Glutamatergic neuron (in vitro differentiated cells): ENCODE results near the gene TFCP2L1. TPM values are rescaled to one million over a fixed set of nuclear protein-coding genes. Genes with fewer than 3 reads are reported as not detected.

Experiments
- DNase-seq: peaks from one replicate; pipeline ENCODE4 v3.0.0; 2022
- H3K27ac Mint-ChIP-seq: one replicate; pipeline ENCODE4 v1.8.0; 2020; ENCODE audit warnings: mild to moderate bottlenecking, mixed read lengths, inconsistent platforms; ENCODE audit not compliant: unreplicated experiment
- H3K27me3 Mint-ChIP-seq: one replicate; pipeline ENCODE4 v1.8.0; 2020; ENCODE audit warnings: mild to moderate bottlenecking, moderate library complexity, mixed read lengths, inconsistent platforms; ENCODE audit not compliant: unreplicated experiment
- H3K36me3 Mint-ChIP-seq: one replicate; pipeline ENCODE4 v1.8.0; 2020; ENCODE audit warnings: mild to moderate bottlenecking, mixed read lengths, inconsistent platforms; ENCODE audit not compliant: unreplicated experiment
- H3K4me1 Mint-ChIP-seq: one replicate; pipeline ENCODE4 v1.8.0; 2020; ENCODE audit warnings: mild to moderate bottlenecking, low read depth, mixed read lengths, inconsistent platforms; ENCODE audit not compliant: unreplicated experiment
- H3K4me3 Mint-ChIP-seq: one replicate; pipeline ENCODE4 v1.8.0; 2020; ENCODE audit warnings: mild to moderate bottlenecking, mixed read lengths, inconsistent platforms; ENCODE audit not compliant: unreplicated experiment
- H3K9me3 Mint-ChIP-seq: one replicate; pipeline ENCODE4 v1.8.0; 2020; ENCODE audit warnings: mild to moderate bottlenecking, moderate library complexity, mixed read lengths, inconsistent platforms; ENCODE audit not compliant: unreplicated experiment
- CTCF ChIP-seq: fragments of 200-600 bp; sonication (generic); IDR thresholded peaks from one replicate; pipeline ENCODE4 v1.5.0; 2021; ENCODE audit not compliant: partially characterized antibody, unreplicated experiment
- total RNA-seq: library from RNA; stranded (reverse); fragmentation: NEBNext Ultra II Directional; extraction: Animal tissue kit (Norgen Biotek cat#: 25700); gene quantifications from one replicate; pipeline ENCODE4 v1.2.1, GENCODE V29; 2021; ENCODE audit not compliant: unreplicated experiment

Gene TFCP2L1
- total RNA-seq, 1 donor from 2014 or later: 0.07 TPM

- no peak for TF ChIP-seq CTCF
- Mint-ChIP-seq H3K4me1 (peaks cover 3% of the 10 kb centered on the region), H3K9me3 (peaks cover 2% of the 10 kb centered on the region), H3K27me3 (peaks cover 3% of the 10 kb centered on the region), H3K4me3 (no peak overlapping the region), H3K36me3 (peaks cover 16% of the 10 kb centered on the region), H3K27ac (no peak overlapping the region)
- DNase-seq: no peak
Observed at GRCh38 chr2:121175326-121175725, 109.7 kb downstream of the TFCP2L1 start.

DNA sequence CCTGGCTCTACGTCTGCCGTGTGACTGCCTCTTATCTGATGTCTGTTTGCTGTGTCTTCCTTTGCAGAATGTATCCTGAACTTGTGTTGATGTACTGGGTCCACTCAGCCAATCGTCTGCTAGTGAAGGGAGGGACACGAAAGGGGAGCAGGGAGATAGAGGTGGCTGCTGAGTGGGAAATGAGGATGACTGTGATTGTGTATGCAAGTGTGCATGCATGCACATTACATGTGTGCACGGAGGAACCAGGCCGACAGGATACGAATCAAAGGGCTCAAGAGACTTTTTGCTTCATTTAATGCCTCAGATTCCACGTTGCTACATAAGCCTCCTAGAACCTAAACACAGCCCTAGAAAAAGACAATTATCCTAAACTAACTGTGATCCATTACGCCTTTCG lies 111.2 kb downstream of the TFCP2L1 start:
- Mint-ChIP-seq H3K36me3 (peaks cover 20% of the 10 kb centered on the region), H3K27ac (no peak overlapping the region), H3K9me3 (peaks cover 4% of the 10 kb centered on the region), H3K4me1 (peaks cover 3% of the 10 kb centered on the region), H3K27me3 (peaks cover 3% of the 10 kb centered on the region), H3K4me3 (no peak overlapping the region)
- TF ChIP-seq CTCF: no peak
- DNase-seq: no peak

GRCh38 chr2:121173112-121173511 lies 111.9 kb downstream of the TFCP2L1 start:
- Mint-ChIP-seq H3K27me3 (peaks cover 3% of the 10 kb centered on the region), H3K4me3 (no peak overlapping the region), H3K4me1 (peaks cover 3% of the 10 kb centered on the region), H3K36me3 (peaks cover 20% of the 10 kb centered on the region), H3K9me3 (peaks cover 4% of the 10 kb centered on the region), H3K27ac (no peak overlapping the region)
- no peak for TF ChIP-seq CTCF
- DNase-seq: no peak

DNA sequence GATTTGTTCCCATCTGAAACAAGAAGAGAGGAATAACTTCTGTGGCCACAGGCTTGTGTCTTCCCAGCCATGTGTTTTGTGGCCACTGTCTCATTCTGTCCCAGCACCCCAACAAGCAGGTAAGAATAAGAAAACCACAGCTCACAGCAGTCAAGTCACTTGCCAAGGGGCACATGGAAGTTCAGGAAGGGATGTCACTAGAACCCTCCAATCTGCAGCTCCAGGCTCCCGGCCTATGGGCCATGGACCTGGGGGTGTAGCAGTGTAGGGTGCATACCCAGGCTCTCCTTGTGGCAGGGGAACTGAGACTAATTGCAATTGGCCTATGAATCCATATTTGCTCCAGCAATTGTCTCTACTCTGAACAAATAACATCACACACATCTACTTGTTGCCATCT lies 112.5 kb downstream of the TFCP2L1 start:
- H3K27me3 Mint-ChIP-seq: peaks cover 3% of the 10 kb centered on the region
- no peak for DNase-seq
- H3K4me1 Mint-ChIP-seq: no peaks in the 10 kb centered on the region
- H3K4me3 Mint-ChIP-seq: no peak overlapping the region
- peaks cover 4% of the 10 kb centered on the region for H3K9me3 Mint-ChIP-seq
- H3K36me3 Mint-ChIP-seq: peaks cover 20% of the 10 kb centered on the region
- TF ChIP-seq CTCF: no peak
- no peak overlapping the region for H3K27ac Mint-ChIP-seq

- Mint-ChIP-seq H3K36me3 (peaks cover 20% of the 10 kb centered on the region), H3K27ac (no peak overlapping the region), H3K27me3 (peaks cover 1% of the 10 kb centered on the region), H3K4me3 (no peak overlapping the region), H3K4me1 (no peaks in the 10 kb centered on the region), H3K9me3 (peaks cover 4% of the 10 kb centered on the region)
- no peak for TF ChIP-seq CTCF
- no peak for DNase-seq
Observed at GRCh38 chr2:121171625-121172119, 113.3 kb downstream of the TFCP2L1 start.
